K562 (cell line): ENCODE results near the gene LRRC26. TPM values are rescaled to one million over a fixed set of nuclear protein-coding genes. Genes with fewer than 3 reads are reported as not detected.

ENCODE experiments used
- ATAC-seq: fragments of 200-7000 bp; cut with Tn5 transposase; 3 replicates; pipeline ENCODE4 v1.9.1; 2020; ENCODE audit warnings: moderate library complexity
- BruUV-seq: library from RNA; stranded (reverse); fragments of 400-500 nt; replicated peaks from 2 replicates; lab custom pipeline; 2021; lab: Mats Ljungman, UMichigan
- CTCF ChIA-PET: fragments of 300-600 bp; formaldehyde crosslinking; extraction: SDS; loops from one replicate; lab custom pipeline; 2021; ENCODE audit warnings: low intra/inter-chr PET ratio; lab: Yijun Ruan, JAX
- POLR2A ChIA-PET: fragments of 300-600, 350-650 bp; sonication (Branson Sonifier 250); formaldehyde crosslinking; extraction: SDS; loops from one replicate; lab custom pipeline; 2021; ENCODE audit warnings: antibody characterized with exemption, inconsistent platforms; lab: Yijun Ruan, JAX
- DNase-seq, 4 experiments: peaks; one replicate each; pipeline versions ENCODE4 v3.0.0 to v3.0.0-alpha.2; 2011 to 2018; ENCODE audit warnings: low spot score in 3 of 4, mixed read lengths in 3 of 4; ENCODE audit errors: extremely low read depth in 1 of 4
- FAIRE-seq: peaks from 2 replicates; lab custom pipeline; 2011; peaks lifted over from hg19 to GRCh38; lab: Jason Lieb, UNC
- H2AFZ ChIP-seq: 2 replicates; pipeline ENCODE4 v1.6.0; 2011; ENCODE audit warnings: low read depth, low read length, control low read depth, inconsistent platforms
- H3K27ac ChIP-seq: fragments of 200-600 bp; 3 replicates; pipeline ENCODE4 v1.8.0; 2011; ENCODE audit warnings: low read depth, mild to moderate bottlenecking, control low read depth, inconsistent platforms, low read length, moderate library complexity, mixed read lengths; ENCODE audit errors: extremely low read depth
- H3K27me3 ChIP-seq, 2 experiments: fragments of 300-600 bp in 1 of 2; 2 replicates in 1 of 2; 3 replicates in 1 of 2; pipeline versions ENCODE4 v1.6.0 to v1.8.0; 2011; ENCODE audit warnings: inconsistent platforms in 2 of 2, low read length in 2 of 2, mild to moderate bottlenecking in 1 of 2, mixed read lengths in 1 of 2, moderate library complexity in 1 of 2; ENCODE audit not compliant: control insufficient read depth in 2 of 2, insufficient read depth in 2 of 2
- H3K36me3 ChIP-seq: fragments of 300-600 bp; 3 replicates; pipeline ENCODE4 v1.8.0; 2011; ENCODE audit warnings: mild to moderate bottlenecking, low read length, inconsistent platforms; ENCODE audit not compliant: control insufficient read depth, insufficient read depth
- H3K4me1 ChIP-seq, 2 experiments: fragments of 200-600 bp in 1 of 2; replicated peaks in 1 of 2; 2 replicates in 1 of 2; 3 replicates in 1 of 2; pipeline versions ENCODE4 v1.5.1 to v1.8.0; 2011; ENCODE audit warnings: inconsistent platforms in 2 of 2, low read length in 2 of 2, mild to moderate bottlenecking in 1 of 2, mixed read lengths in 1 of 2, moderate library complexity in 1 of 2; ENCODE audit not compliant: control insufficient read depth in 2 of 2, insufficient read depth in 2 of 2
- H3K4me2 ChIP-seq: 2 replicates; pipeline ENCODE4 v1.6.1; 2011; ENCODE audit warnings: low read length, control low read depth, inconsistent platforms, mixed read lengths; ENCODE audit not compliant: insufficient read depth
- H3K4me3 ChIP-seq: fragments of 200-600 bp; sonication (generic), shearing (Covaris generic); 2 replicates; pipeline ENCODE4 v1.5.1; 2016; ENCODE audit warnings: control low read depth, inconsistent platforms
- H3K79me2 ChIP-seq: fragments of 200-600 bp; 3 replicates; pipeline ENCODE4 v1.8.0; 2011; ENCODE audit warnings: low read length, inconsistent platforms; ENCODE audit not compliant: control insufficient read depth, insufficient read depth
- H3K9ac ChIP-seq, 2 experiments: 2 replicates each; pipeline versions ENCODE4 v1.6.0 to v1.6.1; 2011; ENCODE audit warnings: low read depth in 2 of 2, low read length in 2 of 2, control low read depth in 1 of 2, inconsistent platforms in 1 of 2, mild to moderate bottlenecking in 1 of 2, mixed read lengths in 1 of 2; ENCODE audit not compliant: insufficient read depth in 1 of 2
- H3K9me1 ChIP-seq: one replicate; pipeline ENCODE4 v1.6.0; 2011; ENCODE audit warnings: inconsistent platforms, mild to moderate bottlenecking, low read length, moderate library complexity; ENCODE audit not compliant: control insufficient read depth, insufficient read depth
- H3K9me3 ChIP-seq: replicated peaks from 2 replicates; pipeline ENCODE4 v1.5.1; 2011; ENCODE audit warnings: low read depth, low read length, inconsistent platforms; ENCODE audit not compliant: control insufficient read depth, insufficient read depth
- H4K20me1 ChIP-seq: replicated peaks from 2 replicates; pipeline ENCODE4 v1.6.1; 2011; ENCODE audit warnings: low read length, inconsistent platforms, mixed read lengths; ENCODE audit not compliant: control insufficient read depth, insufficient read depth
- DNMT1 ChIP-seq: fragments of 450-650 bp; IDR thresholded peaks from 2 replicates; pipeline ENCODE4 v1.6.1; 2016; ENCODE audit warnings: antibody characterized with exemption, mild to moderate bottlenecking
- ELK1 ChIP-seq: sonication (generic); formaldehyde crosslinking; IDR thresholded peaks from 2 replicates; pipeline ENCODE4 v1.8.1; 2022; ENCODE audit warnings: missing genetic modification reagents
- FOXP1 ChIP-seq: sonication (generic); formaldehyde crosslinking; IDR thresholded peaks from 2 replicates; pipeline ENCODE4 v1.8.0; 2022; ENCODE audit warnings: mild to moderate bottlenecking, missing genetic modification reagents
- HDAC2 ChIP-seq: fragments of 450-650 bp; IDR thresholded peaks from 2 replicates; pipeline ENCODE4 v1.6.1; 2016; ENCODE audit warnings: mild to moderate bottlenecking
- SIX5 ChIP-seq, 2 experiments: IDR thresholded peaks; 2 replicates each; pipeline ENCODE4 v1.6.1; 2011; ENCODE audit warnings: low read length in 2 of 2, borderline replicate concordance in 1 of 2, low read depth in 1 of 2, mild to moderate bottlenecking in 1 of 2, moderate library complexity in 1 of 2; ENCODE audit not compliant: insufficient read depth in 1 of 2
- ZBTB49 ChIP-seq: sonication (generic); formaldehyde crosslinking; IDR thresholded peaks from 2 replicates; pipeline ENCODE4 v1.8.0; 2022; ENCODE audit warnings: missing genetic modification reagents, mild to moderate bottlenecking, borderline replicate concordance
- ZNF165 ChIP-seq: fragments of 250-450 bp; sonication (Bioruptor Pico); IDR thresholded peaks from 2 replicates; pipeline ENCODE4 v1.4.0; 2020; ENCODE audit warnings: borderline replicate concordance
- WGBS: fragments of 100-300 bp; shearing (Covaris generic); methylation state at CpG from one replicate; pipeline ENCODE4 v1.1.6; 2016; ENCODE audit warnings: low coverage, mixed read lengths; ENCODE audit not compliant: insufficient coverage; ENCODE audit errors: missing lambda C conversion rate; 5-methylcytosine and 5-hydroxymethylcytosine counted together
- in situ Hi-C: fragments of 300-500 bp; cut with MboI; formaldehyde crosslinking; loops from 4 replicates; pipeline ENCODE4 v1.15.0; 2018; ENCODE audit warnings: inconsistent platforms, mixed read lengths
- intact Hi-C: fragments of 100-400 bp; cut with micrococcal nuclease; formaldehyde crosslinking; loops from 2 replicates; pipeline ENCODE4 v1.14.2; 2022
- polyA plus RNA-seq, 8 experiments: library from polyadenylated mRNA; depleted of rRNA in 4 of 8; stranded (reverse) in 5 of 8; unstranded in 3 of 8; fragments of >200 nt; fragmentation: Nextera tagmentation in 2 of 8; fragmentation: Illumina TruSeq in 1 of 8; extraction: Ambion mirVana in 2 of 8; extraction: Trizol in 1 of 8; gene quantifications; 2 replicates each; pipeline versions ENCODE4 v1.2.1 to v1.2.3, GENCODE V29; 2011 to 2014; ENCODE audit warnings: inconsistent platforms in 1 of 8, missing spikeins in 1 of 8
- total RNA-seq, 7 experiments: library from RNA; depleted of rRNA in 6 of 7; stranded (reverse); fragments of >200 nt in 6 of 7; fragmentation: Illumina TruSeq in 2 of 7; extraction: Trizol in 2 of 7; gene quantifications; 2 replicates each; pipeline versions ENCODE4 v1.2.1 to v1.2.3, GENCODE V29; 2011 to 2021; ENCODE audit warnings: low replicate concordance in 1 of 7

Gene LRRC26
- total and polyA plus RNA-seq, 9 of the 15 experiments (the other 6 are each of a cell fraction or from before 2014, with no cell fraction given): not detected

- no peaks in the 10 kb centered on the region for H3K36me3 ChIP-seq
These were observed 4.5 kb downstream of the LRRC26 start for GRCh38 chr9:137165250-137165836.

More at GRCh38 chr9:137165250-137165836, 4.5 kb downstream of the LRRC26 start:
- Histone ChIP-seq H3K9ac (0 out of 4 replicates have a peak overlapping the region, but pooled peaks of 1 of the 2 experiments have one; percentile 71), H3K27ac (no peak overlapping the region)
- POLR2A ChIA-PET: interaction anchor here (0.6 to 1.4 kb wide), 4 partner anchors 7 to 79 kb away, joined by 3 to 4 read pairs (median 4); no protein-coding TSS in a partner anchor
- intact Hi-C loops: no loop called here
- TF ChIP-seq ZBTB49 (CRISPR knock-in tag) (no peak), ELK1 (CRISPR knock-in tag) (no peak), HDAC2 (no peak), FOXP1 (CRISPR knock-in tag) (no peak), SIX5 (IDR thresholded peaks at IDR 0.05; ENCODE audit: borderline replicate concordance in 1 of 2, insufficient read depth in 1 of 2, low read depth in 1 of 2, low read length in 2 of 2) (no peak), ZNF165 (CRISPR knock-in tag) (no peak), DNMT1 (no peak)
- TF ChIP-seq, all 486 proteins: peak for 0
- BruUV-seq: no TSS peak
- DNase-seq: no peak
- Histone ChIP-seq H2AFZ (no peak overlapping the region), H3K9me1 (no peaks in the 10 kb centered on the region), H3K4me3 (no peak overlapping the region), H3K4me2 (no peak overlapping the region), H3K79me2 (no peaks in the 10 kb centered on the region), H3K9me3 (no peaks in the 10 kb centered on the region), H4K20me1 (no peaks in the 10 kb centered on the region; the same call in 1 of the 2 replicates), H3K4me1 (peaks cover 0 to 99% of the 10 kb centered on the region in 2 experiments; a peak in 2 of 5 replicates), H3K27me3 (peaks cover 29 to 47% of the 10 kb centered on the region in 2 experiments; a peak in 4 of 5 replicates)
- CTCF ChIA-PET: no interaction called here
- in situ Hi-C loops: no loop called here
- no peak for FAIRE-seq
- ATAC-seq: no peak
- WGBS: 33% methylated on average over 20 of the region's 32 CpGs
